AG04450 (cell line): ENCODE data around the gene ARHGEF4. TPM values are rescaled to one million over a fixed set of nuclear protein-coding genes. Genes with fewer than 3 reads are reported as not detected.

Experiments
- CTCF ChIA-PET: fragments of 300-600, 350-600 bp; formaldehyde crosslinking; extraction: SDS; loops from one replicate; lab custom pipeline; 2022; ENCODE audit warnings: antibody characterized with exemption, inconsistent platforms; lab: Charles Lee
- POLR2A ChIA-PET: fragments of 350-600 bp; formaldehyde crosslinking; extraction: SDS; loops from one replicate; lab custom pipeline; 2021; ENCODE audit warnings: antibody characterized with exemption, inconsistent platforms; lab: Yijun Ruan, JAX
- DNase-seq: peaks from one replicate; pipeline ENCODE4 v3.0.0-alpha.2; 2011; ENCODE audit warnings: low read depth, low spot score
- H3K27ac ChIP-seq: one replicate; pipeline ENCODE4 v1.5.1; 2012; ENCODE audit warnings: low read depth, low read length, control low read depth
- H3K27me3 ChIP-seq: one replicate; pipeline ENCODE4 v1.6.0; 2012; ENCODE audit warnings: low read length; ENCODE audit not compliant: control insufficient read depth, insufficient read depth
- H3K4me3 ChIP-seq: 2 replicates; pipeline ENCODE4 v1.5.1; 2011; ENCODE audit warnings: mild to moderate bottlenecking, low read depth, low read length, control low read depth
- H3K9me3 ChIP-seq: 2 replicates; pipeline ENCODE4 v1.5.1; 2012; ENCODE audit warnings: low read length; ENCODE audit not compliant: control insufficient read depth, insufficient read depth
- polyA plus RNA-seq: library from polyadenylated mRNA; depleted of rRNA; stranded (reverse); fragments of >200 nt; gene quantifications from 2 replicates; pipeline ENCODE4 v1.2.3, GENCODE V29; 2011
- TF ChIP-seq, protein P1 (sequence below): IDR thresholded peaks from 2 replicates; pipeline ENCODE4 v1.5.1; 2011; ENCODE audit warnings: low read depth, low read length, control low read depth, inconsistent platforms

The ARHGEF4 gene
- polyA plus RNA-seq, 1 experiment: 0.95 TPM

DNA sequence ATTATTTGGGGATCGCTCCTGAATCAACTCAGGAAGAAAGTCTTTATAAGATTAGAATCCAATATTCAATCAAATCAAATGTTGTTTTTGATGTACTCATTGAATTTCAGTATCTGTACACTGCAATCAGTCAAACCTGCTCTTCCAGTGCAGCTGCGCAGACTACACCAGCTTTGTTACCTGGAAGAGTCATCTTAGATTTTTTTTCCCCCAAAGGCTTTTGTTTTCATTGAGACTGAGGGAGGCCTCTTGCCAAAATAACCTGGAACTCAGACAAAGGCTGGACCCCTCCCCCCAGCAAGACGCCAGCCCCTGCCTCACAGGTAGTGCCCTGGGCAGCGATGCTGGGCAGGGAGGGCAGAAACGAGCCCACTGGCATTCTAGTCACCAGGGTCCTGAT, 74.8 kb downstream of the ARHGEF4 start:
- Histone ChIP-seq H3K27ac (no peak overlapping the region), H3K9me3 (no peaks in the 10 kb centered on the region; the same call in 1 of the 2 replicates), H3K27me3 (peaks cover 9% of the 10 kb centered on the region), H3K4me3 (no peak overlapping the region)
- CTCF ChIA-PET: interaction anchor here (1.6 to 2.7 kb wide), 2 partner anchors 9 to 114 kb away, joined by 4 to 15 read pairs; no protein-coding TSS in a partner anchor
- POLR2A ChIA-PET: no interaction called here
- TF ChIP-seq, protein P1, sequence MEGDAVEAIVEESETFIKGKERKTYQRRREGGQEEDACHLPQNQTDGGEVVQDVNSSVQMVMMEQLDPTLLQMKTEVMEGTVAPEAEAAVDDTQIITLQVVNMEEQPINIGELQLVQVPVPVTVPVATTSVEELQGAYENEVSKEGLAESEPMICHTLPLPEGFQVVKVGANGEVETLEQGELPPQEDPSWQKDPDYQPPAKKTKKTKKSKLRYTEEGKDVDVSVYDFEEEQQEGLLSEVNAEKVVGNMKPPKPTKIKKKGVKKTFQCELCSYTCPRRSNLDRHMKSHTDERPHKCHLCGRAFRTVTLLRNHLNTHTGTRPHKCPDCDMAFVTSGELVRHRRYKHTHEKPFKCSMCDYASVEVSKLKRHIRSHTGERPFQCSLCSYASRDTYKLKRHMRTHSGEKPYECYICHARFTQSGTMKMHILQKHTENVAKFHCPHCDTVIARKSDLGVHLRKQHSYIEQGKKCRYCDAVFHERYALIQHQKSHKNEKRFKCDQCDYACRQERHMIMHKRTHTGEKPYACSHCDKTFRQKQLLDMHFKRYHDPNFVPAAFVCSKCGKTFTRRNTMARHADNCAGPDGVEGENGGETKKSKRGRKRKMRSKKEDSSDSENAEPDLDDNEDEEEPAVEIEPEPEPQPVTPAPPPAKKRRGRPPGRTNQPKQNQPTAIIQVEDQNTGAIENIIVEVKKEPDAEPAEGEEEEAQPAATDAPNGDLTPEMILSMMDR: no peak
- DNase-seq: no peak

DNA sequence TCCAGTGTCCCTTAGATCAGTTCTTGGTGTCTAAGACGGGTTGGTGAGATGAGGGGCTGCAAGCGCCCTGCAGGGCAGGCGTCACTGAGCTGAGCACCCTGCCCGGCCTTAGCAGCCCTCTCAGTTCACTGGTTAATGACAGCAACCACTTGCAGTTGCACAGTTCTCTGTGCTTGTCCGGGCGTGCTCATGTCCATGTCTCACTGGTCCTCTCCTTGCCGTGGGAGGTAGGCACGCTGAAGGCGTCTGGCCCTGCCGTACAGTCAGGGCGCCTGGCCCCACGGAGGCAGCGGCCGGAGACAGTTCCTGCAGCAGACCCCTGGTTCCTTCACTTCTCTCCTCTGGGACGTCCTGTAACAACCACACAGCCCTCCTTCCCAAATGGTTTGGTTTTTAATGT, 75.3 kb downstream of the ARHGEF4 start:
- no peak for DNase-seq
- TF ChIP-seq, protein P1: no peak
- no peak overlapping the region for H3K4me3 ChIP-seq
- CTCF ChIA-PET: interaction anchor here (2.7 kb wide), 1 partner anchor 9 kb away, joined by 15 read pairs; no protein-coding TSS in a partner anchor
- peaks cover 12% of the 10 kb centered on the region for H3K27me3 ChIP-seq
- no peak overlapping the region for H3K27ac ChIP-seq
- no peaks in the 10 kb centered on the region; the same call in 1 of the 2 replicates for H3K9me3 ChIP-seq
- POLR2A ChIA-PET: no interaction called here

DNA sequence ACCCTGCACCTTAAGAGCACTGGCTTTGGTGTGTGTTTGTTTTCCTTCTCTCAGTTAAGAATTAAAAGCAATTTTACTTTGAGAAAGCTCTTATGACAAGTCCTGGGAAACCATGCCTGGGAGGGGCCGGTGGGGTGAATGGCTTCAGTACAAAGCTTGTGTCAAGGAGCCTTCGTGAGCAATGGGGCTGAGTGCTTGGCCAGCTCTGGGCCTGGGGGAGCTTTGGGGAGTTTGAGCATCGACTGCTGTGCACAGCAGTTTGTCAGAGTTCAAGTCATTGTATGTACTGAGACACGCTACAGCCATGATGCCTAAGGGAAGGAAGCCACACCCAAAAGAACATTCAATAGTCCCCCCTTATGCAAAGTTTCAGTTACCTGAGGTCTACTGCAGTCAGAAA, 75.8 kb downstream of the ARHGEF4 start:
- no peak overlapping the region for H3K27ac ChIP-seq
- H3K27me3 ChIP-seq: peaks cover 12% of the 10 kb centered on the region
- H3K9me3 ChIP-seq: no peaks in the 10 kb centered on the region; the same call in 1 of the 2 replicates
- ChIA-PET POLR2A (no interaction called here), CTCF (interaction anchor here (2.7 kb wide), 1 partner anchor 8 kb away, joined by 15 read pairs; no protein-coding TSS in a partner anchor)
- no peak overlapping the region for H3K4me3 ChIP-seq
- no peak for DNase-seq
- TF ChIP-seq, protein P1: no peak

DNA sequence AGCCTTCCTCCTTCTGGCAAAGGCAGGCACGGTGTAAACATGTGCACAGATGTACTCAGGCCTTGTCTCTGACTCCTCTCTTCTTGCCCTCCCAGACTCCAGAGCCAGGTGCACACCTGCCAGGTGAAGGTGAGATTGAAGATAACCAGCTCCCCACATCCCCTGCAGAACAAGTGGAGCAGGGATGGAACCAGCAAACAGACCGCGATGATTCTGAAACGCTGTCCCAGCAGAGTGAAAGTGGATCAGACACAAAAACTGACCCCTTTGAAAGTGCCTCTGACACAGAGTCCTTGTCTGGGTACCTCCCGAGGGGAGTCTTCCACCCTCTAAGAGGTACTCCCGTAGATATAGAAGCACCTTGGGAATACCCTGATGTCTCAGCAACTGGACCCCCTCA, 77.2 kb downstream of the ARHGEF4 start:
- Histone ChIP-seq H3K4me3 (no peak overlapping the region), H3K27me3 (peaks cover 12% of the 10 kb centered on the region), H3K9me3 (no peaks in the 10 kb centered on the region; the same call in 1 of the 2 replicates), H3K27ac (no peak overlapping the region)
- TF ChIP-seq, protein P1: no peak
- POLR2A ChIA-PET: no interaction called here
- CTCF ChIA-PET: no interaction called here
- no peak for DNase-seq

DNA sequence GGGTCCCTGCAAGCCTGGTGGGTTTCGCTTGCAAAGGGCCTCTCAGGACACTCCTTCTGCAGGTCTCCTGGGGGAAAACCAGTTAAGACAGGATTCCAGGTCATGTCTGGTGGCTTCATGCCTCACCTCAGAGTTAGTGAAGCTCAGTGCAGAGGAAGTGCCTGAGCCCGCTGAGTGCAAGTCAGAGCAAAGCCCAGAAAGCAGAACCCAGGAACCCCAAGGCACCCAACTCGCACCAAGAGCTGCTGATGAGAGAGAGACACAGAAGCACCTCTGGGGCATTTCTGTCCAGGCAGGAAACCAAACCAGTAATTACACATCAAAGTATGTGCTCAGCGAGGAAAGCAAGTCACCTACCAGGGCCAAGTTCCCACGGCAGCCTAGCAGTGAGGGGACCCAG, 78.4 kb downstream of the ARHGEF4 start:
- Histone ChIP-seq H3K27ac (no peak overlapping the region), H3K27me3 (peaks cover 12% of the 10 kb centered on the region), H3K9me3 (no peaks in the 10 kb centered on the region; the same call in 1 of the 2 replicates), H3K4me3 (no peak overlapping the region)
- ChIA-PET CTCF (interaction anchor here (0.5 kb wide), 1 partner anchor 19 kb away, joined by 4 read pairs; no protein-coding TSS in a partner anchor), POLR2A (no interaction called here)
- DNase-seq: no peak
- TF ChIP-seq, protein P1: no peak
